CD4-positive, CD25-positive, alpha-beta regulatory T cell (primary cell): ENCODE results near the gene WDR86. TPM values are rescaled to one million over a fixed set of nuclear protein-coding genes. Genes with fewer than 3 reads are reported as not detected.

Experiments used
- ATAC-seq, 2 donors: fragments of 150-1000 bp; cut with Tn5 transposase; one replicate each; pipeline ENCODE4 v1.10.0; 2021; ENCODE audit warnings: low read depth in 2 of 2, moderate number of reproducible peaks in 2 of 2, moderate library complexity in 1 of 2
- DNase-seq, 3 donors: peaks; one replicate each; pipeline versions ENCODE4 v3.0.0 to v3.0.0-alpha.2; 2012 to 2022; ENCODE audit warnings: mixed read lengths in 1 of 3
- H3K27ac ChIP-seq: one replicate; pipeline ENCODE4 v1.7.0; 2013; ENCODE audit warnings: mild to moderate bottlenecking, low read length; ENCODE audit not compliant: insufficient read depth, poor library complexity, severe bottlenecking
- H3K27me3 ChIP-seq: one replicate; pipeline ENCODE4 v1.7.0; 2013; ENCODE audit warnings: low read length; ENCODE audit not compliant: control insufficient read depth, insufficient read depth
- H3K36me3 ChIP-seq: one replicate; pipeline ENCODE4 v1.7.0; 2013; ENCODE audit warnings: mild to moderate bottlenecking, low read length, moderate library complexity; ENCODE audit not compliant: control insufficient read depth, insufficient read depth
- H3K4me1 ChIP-seq: 2 replicates; pipeline ENCODE4 v1.7.0; 2013; ENCODE audit warnings: mild to moderate bottlenecking, low read length; ENCODE audit not compliant: insufficient read depth, control insufficient read depth, poor library complexity, severe bottlenecking
- H3K4me3 ChIP-seq: one replicate; pipeline ENCODE4 v1.7.0; 2013; ENCODE audit warnings: low read depth, mild to moderate bottlenecking, low read length, moderate library complexity
- H3K9me3 ChIP-seq, 2 experiments: 1 replicate in 1 of 2; 2 replicates in 1 of 2; pipeline ENCODE4 v1.7.0; 2013; ENCODE audit warnings: low read length in 2 of 2, mild to moderate bottlenecking in 1 of 2, moderate library complexity in 1 of 2; ENCODE audit not compliant: control insufficient read depth in 2 of 2
- H3K27ac Mint-ChIP-seq, 3 donors: one replicate each; pipeline ENCODE4 v1.8.0; 2020 to 2022; ENCODE audit warnings: mild to moderate bottlenecking in 3 of 3, mixed read lengths in 3 of 3, moderate library complexity in 2 of 3
- H3K27me3 Mint-ChIP-seq: one replicate; pipeline ENCODE4 v1.8.0; 2022; ENCODE audit warnings: mild to moderate bottlenecking, mixed read lengths
- H3K36me3 Mint-ChIP-seq: one replicate; pipeline ENCODE4 v1.8.0; 2020; ENCODE audit warnings: mixed read lengths
- H3K4me1 Mint-ChIP-seq, 4 donors: one replicate each; pipeline ENCODE4 v1.8.0; 2020 to 2022; ENCODE audit warnings: mixed read lengths in 4 of 4, mild to moderate bottlenecking in 1 of 4
- H3K4me3 Mint-ChIP-seq, 4 donors: one replicate each; pipeline ENCODE4 v1.8.0; 2020 to 2022; ENCODE audit warnings: mild to moderate bottlenecking in 4 of 4, mixed read lengths in 4 of 4, moderate library complexity in 3 of 4
- H3K9me3 Mint-ChIP-seq, 7 donors: one replicate each; pipeline ENCODE4 v1.8.0; 2020 to 2022; ENCODE audit warnings: mixed read lengths in 7 of 7, mild to moderate bottlenecking in 3 of 7, moderate library complexity in 2 of 7
- polyA plus RNA-seq, 4 donors: library from polyadenylated mRNA; unstranded; fragments of 300-500 nt; fragmentation: Illumina TruSeq; gene quantifications; one replicate each; pipeline ENCODE4 v1.2.3, GENCODE V29; 2021
- total RNA-seq: library from RNA; stranded (reverse); gene quantifications from one replicate; pipeline ENCODE4 v1.2.3, GENCODE V29; 2022

The WDR86 gene
- total and polyA plus RNA-seq, 5 donors from 2014 or later = 0.15 to 4.8 (median 0.51) TPM; not detected in 1

DNA sequence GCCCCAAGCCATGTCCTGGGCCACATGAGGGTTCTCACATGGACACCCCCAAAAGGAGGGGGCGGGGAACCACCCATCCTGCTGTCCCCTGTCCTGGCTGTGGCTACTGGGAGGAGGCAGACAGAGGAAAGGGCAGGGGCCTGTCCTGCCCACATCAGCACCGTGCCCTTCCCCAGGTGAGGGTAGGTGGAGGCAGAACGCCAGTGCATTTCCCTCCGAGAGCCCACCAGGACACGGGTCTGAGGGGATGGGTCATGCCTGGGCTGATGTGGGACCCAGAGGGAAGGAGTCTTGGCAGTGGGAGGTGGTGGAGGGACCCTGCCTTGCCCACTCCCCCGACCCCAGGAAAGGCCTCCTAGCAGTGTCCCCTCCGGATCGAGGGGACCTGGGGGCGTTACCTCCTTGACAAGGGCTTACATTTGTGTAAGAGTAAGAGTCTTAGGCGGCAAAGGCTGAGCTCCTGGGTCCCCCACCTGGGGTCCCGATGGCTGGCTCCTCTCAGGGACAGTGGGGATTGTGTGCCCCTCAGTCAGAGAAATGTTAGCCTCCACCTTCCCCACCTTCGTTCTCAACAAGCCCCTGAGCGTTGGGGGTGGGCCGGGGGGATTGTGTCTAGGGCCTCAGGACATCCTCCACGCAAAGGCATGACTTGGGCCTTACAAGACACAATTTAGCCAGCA is 24.0 kb upstream of the WDR86 start:
- Histone ChIP-seq H3K4me1 (peaks cover 40% of the 10 kb centered on the region), H3K27ac (no peak overlapping the region), H3K36me3 (no peaks in the 10 kb centered on the region), H3K27me3 (no peaks in the 10 kb centered on the region), H3K4me3 (no peak overlapping the region), H3K9me3 (no peaks in the 10 kb centered on the region)
- H3K36me3 Mint-ChIP-seq = no peaks in the 10 kb centered on the region
- no peak for ATAC-seq
- no peak overlapping the region for H3K4me3 Mint-ChIP-seq
- peaks cover 4% of the 10 kb centered on the region for H3K27me3 Mint-ChIP-seq
- H3K4me1 Mint-ChIP-seq = peaks cover 7 to 43% (median 21%) of the 10 kb centered on the region in 4 donors
- no peak for DNase-seq
- no peaks in the 10 kb centered on the region for H3K9me3 Mint-ChIP-seq
- H3K27ac Mint-ChIP-seq = no peak overlapping the region

DNA sequence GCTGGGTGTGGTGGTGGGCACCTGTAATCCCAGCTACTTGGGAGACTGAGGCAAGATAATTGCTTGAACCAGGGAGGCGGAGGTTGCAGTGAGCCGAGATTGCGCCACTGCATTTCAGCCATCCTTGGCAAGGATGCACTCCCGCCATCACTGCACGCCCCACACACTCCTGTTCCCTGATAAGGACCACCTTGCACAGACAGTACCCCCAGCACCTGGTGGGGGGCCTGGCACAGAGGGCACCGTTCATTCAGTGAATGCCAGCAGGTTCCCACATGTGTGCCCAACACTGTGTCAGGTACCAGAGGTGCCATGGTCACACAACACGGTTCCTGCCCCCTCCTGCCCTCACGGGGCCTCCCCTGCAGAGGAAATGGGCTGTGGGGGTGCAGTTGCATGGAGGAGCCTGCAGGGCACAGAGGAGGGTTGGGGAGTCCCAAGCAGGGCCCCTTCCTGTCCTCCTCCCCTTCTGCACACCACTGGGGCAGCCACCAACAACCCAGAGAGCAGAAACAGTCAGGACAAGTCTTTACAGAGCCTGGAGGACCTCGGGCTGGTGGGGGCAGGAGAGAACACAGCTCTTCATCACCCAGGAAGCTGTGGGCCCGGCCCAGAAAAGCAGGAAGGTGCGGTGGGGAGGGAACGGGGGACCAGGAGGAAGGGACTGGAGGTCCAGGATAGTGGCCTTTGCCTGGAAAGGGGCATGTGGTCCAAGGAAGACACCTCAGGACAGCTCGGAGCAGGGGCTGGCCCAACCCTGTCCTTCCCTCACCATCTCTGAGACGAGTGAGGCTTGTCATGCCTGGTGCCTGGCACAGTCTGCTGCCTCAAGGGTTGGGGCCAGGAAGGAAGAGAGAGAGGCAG is 23.1 kb upstream of the WDR86 start:
- Mint-ChIP-seq H3K36me3 (no peaks in the 10 kb centered on the region), H3K4me3 (peak overlapping the region in 2 of 4 donors; percentile 29 to 50), H3K4me1 (peaks cover 7 to 51% (median 23%) of the 10 kb centered on the region in 4 donors), H3K27me3 (no peaks in the 10 kb centered on the region), H3K27ac (peak overlapping the region in 2 of 3 donors; percentile 31 to 73), H3K9me3 (no peaks in the 10 kb centered on the region)
- Histone ChIP-seq H3K27me3 (no peaks in the 10 kb centered on the region), H3K4me3 (no peak overlapping the region), H3K9me3 (no peaks in the 10 kb centered on the region), H3K27ac (peak overlapping the region; percentile 14), H3K36me3 (no peaks in the 10 kb centered on the region), H3K4me1 (peaks cover 50% of the 10 kb centered on the region)
- DNase-seq = peak in 2 of 3 donors; percentile 45 to 70
- ATAC-seq = peak; percentile 62 to 66

DNA sequence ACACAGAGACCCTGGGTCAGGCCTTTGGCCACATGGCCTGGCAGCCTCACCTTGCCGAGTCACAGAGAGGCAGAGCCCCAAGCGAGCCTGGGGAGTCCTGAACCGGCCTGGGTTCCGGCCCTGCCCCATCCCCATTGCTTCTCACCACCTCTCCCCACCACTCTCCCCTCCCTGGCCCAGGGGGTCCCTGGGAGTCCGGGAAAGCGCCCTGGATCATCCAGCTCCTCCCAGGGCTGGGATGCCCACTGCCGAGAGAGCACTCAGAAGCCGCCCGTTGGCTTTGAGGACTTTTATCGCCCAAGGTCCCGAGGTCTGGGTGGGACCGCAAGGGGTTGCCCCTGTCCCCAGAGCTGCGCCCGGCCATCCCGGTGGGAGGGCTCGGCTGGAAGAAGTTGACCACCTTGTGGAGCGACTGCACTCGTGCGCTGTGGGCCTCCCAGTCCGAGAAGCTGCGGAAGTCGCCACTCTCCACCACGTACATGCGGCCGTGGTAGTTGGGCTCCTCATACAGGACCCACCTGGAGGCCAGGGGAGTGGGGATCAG is 22.0 kb upstream of the WDR86 start:
- no peak overlapping the region for H3K27ac ChIP-seq
- no peak overlapping the region for H3K4me3 Mint-ChIP-seq
- H3K4me1 ChIP-seq = peaks cover 58% of the 10 kb centered on the region
- DNase-seq = no peak
- no peaks in the 10 kb centered on the region for H3K9me3 ChIP-seq
- H3K9me3 Mint-ChIP-seq = no peaks in the 10 kb centered on the region
- no peaks in the 10 kb centered on the region for H3K36me3 Mint-ChIP-seq
- H3K36me3 ChIP-seq = no peaks in the 10 kb centered on the region
- no peak overlapping the region for H3K4me3 ChIP-seq
- no peak overlapping the region for H3K27ac Mint-ChIP-seq
- peaks cover 7 to 56% (median 24%) of the 10 kb centered on the region in 4 donors for H3K4me1 Mint-ChIP-seq
- no peak for ATAC-seq
- no peaks in the 10 kb centered on the region for H3K27me3 Mint-ChIP-seq
- no peaks in the 10 kb centered on the region for H3K27me3 ChIP-seq

DNA sequence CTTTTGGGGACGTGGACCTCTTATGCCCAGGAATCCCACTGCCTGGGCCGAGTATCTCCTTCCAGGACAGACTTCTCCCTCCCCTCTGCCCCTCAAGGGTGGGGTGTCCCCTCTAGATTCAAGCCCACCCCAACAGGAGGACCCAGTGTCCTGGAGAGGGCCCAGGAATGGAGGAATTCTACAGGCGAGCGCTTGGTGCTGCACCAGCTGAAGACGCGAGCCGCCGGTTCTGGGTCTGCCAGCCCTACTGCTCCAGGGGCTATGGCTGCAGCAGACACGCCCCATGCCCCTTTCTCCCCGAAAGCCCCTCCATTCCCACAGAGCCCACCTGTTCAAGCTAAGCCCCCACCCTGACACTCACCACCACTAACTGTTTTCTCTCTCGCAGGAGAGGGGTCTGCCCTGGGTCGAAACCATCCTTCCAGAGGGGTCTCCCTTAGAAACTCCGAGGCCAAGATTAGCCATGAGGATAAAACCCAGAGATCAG is 21.5 kb upstream of the WDR86 start:
- no peak overlapping the region for H3K4me3 Mint-ChIP-seq
- Histone ChIP-seq H3K27ac (no peak overlapping the region), H3K4me1 (peaks cover 58% of the 10 kb centered on the region)

DNA sequence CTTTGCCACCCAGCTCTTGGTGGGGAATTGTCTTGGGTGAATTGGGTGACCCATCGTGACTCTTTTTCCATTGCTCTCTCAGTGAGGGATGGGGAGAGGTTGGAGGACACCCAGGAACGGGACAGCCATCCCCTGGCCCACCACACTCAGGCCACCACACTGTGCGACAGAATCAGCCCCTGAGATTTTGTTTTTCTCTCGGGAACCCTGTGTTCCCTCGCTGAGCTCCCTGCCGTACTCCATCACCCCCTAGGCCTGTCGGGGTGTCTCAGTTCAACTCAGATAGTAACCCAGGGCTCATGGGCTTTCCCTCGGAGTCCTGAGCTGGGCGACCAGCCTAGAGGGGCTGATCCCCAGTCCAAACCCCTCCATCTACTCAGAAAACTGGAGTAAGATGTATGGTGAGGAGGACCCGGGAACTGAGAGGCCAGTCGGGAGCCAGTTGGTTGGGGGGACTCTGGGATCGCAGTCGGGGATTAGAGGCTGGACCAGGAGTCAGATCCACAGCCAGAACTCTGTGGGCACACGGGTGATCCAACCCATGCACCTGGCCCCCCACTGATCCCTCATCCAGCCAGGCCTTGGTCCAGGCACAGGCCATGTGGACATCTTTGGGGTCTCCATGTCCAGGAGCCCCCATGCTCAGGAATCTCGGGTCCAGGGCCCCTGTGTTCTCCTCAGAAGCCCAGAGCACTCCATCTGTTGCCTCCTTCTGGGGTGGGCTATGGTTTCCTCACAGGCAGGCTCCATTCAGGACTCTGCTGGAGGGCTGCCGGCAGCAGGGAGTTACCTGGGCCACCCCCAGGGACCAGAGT is 20.8 kb upstream of the WDR86 start:
- H3K9me3 Mint-ChIP-seq = no peaks in the 10 kb centered on the region
- H3K4me1 Mint-ChIP-seq = peaks cover 7 to 56% (median 22%) of the 10 kb centered on the region in 4 donors
- H3K4me3 ChIP-seq = no peak overlapping the region
- no peaks in the 10 kb centered on the region for H3K36me3 Mint-ChIP-seq
- H3K4me3 Mint-ChIP-seq = peak overlapping the region in 2 of 4 donors; percentile 67 to 80
- H3K36me3 ChIP-seq = no peaks in the 10 kb centered on the region
- H3K27ac ChIP-seq = no peak overlapping the region
- peak overlapping the region; percentile 88 to 92 (median 91) for H3K27ac Mint-ChIP-seq
- H3K27me3 Mint-ChIP-seq = no peaks in the 10 kb centered on the region
- DNase-seq (no peak), ATAC-seq (no peak)
- H3K27me3 ChIP-seq = no peaks in the 10 kb centered on the region
- H3K4me1 ChIP-seq = peaks cover 58% of the 10 kb centered on the region
- H3K9me3 ChIP-seq = no peaks in the 10 kb centered on the region

More for the DNA sequence above, 21.5 kb upstream of the WDR86 start:
- ATAC-seq (no peak), DNase-seq (no peak)
- Mint-ChIP-seq H3K36me3 (no peaks in the 10 kb centered on the region), H3K27ac (no peak overlapping the region), H3K27me3 (no peaks in the 10 kb centered on the region), H3K4me1 (peaks cover 7 to 56% (median 22%) of the 10 kb centered on the region in 4 donors), H3K9me3 (no peaks in the 10 kb centered on the region)
- no peak overlapping the region for H3K4me3 ChIP-seq
- H3K36me3 ChIP-seq = no peaks in the 10 kb centered on the region
- H3K9me3 ChIP-seq = no peaks in the 10 kb centered on the region
- H3K27me3 ChIP-seq = no peaks in the 10 kb centered on the region

DNA sequence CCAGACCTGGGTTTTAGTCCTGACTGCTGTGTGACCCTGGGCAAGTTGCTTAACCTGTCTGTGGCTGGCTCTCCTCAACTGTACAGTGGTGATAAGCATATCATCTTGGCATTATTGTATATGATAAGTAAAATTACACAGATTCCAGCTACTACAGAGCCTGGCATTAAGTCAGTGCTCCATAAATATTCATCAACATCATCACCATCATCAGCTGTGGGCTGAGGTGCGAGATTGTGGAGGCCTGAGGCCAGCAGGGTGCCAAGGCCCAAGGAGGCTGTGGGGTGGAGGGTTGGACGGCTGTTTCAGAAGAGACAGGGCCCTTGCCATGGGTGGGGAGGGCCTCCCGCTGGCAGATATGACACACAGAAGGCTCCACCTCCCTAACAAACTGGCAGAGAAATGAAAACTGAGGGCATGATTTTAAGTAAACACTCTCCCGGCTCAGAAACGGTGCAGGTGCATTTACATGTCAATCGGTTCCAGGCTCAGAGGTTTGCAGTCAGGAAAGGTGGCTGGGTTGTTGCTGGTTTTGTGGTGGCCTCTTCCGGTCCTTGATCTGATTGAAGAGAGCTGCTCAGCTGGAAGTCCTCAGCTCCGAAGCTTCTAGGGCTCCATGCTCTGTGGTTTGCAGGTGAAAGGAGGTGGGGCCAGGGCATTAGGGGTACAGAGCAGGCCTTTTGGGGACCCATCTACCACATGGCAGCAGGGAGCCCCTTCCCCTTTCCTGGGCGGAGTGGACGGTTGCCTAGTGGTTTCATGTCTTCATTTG is 19.9 kb upstream of the WDR86 start:
- peak overlapping the region; percentile 50 for H3K27ac ChIP-seq
- H3K9me3 ChIP-seq = no peaks in the 10 kb centered on the region
- H3K4me1 Mint-ChIP-seq = peaks cover 7 to 56% (median 22%) of the 10 kb centered on the region in 4 donors
- H3K36me3 Mint-ChIP-seq = no peaks in the 10 kb centered on the region
- H3K27ac Mint-ChIP-seq = peak overlapping the region; percentile 88 to 92 (median 91)
- no peaks in the 10 kb centered on the region for H3K27me3 Mint-ChIP-seq
- ATAC-seq (peak; percentile 73 to 78), DNase-seq (peak in 2 of 3 donors; percentile 67 to 81)
- H3K4me3 ChIP-seq = peak overlapping the region; percentile 37
- no peaks in the 10 kb centered on the region for H3K36me3 ChIP-seq
- no peaks in the 10 kb centered on the region for H3K9me3 Mint-ChIP-seq
- peak overlapping the region; percentile 40 to 80 (median 71) for H3K4me3 Mint-ChIP-seq
- H3K4me1 ChIP-seq = peaks cover 58% of the 10 kb centered on the region
- no peaks in the 10 kb centered on the region for H3K27me3 ChIP-seq
